BLaER1 treated with 17β-estradiol and CSF1 and Interleukin-3, amounts not matched to agents 10 nM and 100 nM (cell line): ENCODE results near the gene KIAA0319L.

Source experiments
- H3K27ac ChIP-seq, 11 experiments: shearing (Covaris generic); formaldehyde crosslinking; 2 replicates each; pipeline ENCODE4 v1.8.1; 2022
- H3K27me3 ChIP-seq, 11 experiments: shearing (Covaris generic); formaldehyde crosslinking; 2 replicates each; pipeline ENCODE4 v1.8.1; 2022
- H3K36me3 ChIP-seq, 11 experiments: shearing (Covaris generic); formaldehyde crosslinking; 2 replicates each; pipeline ENCODE4 v1.8.1; 2022
- H3K4me1 ChIP-seq, 10 experiments: shearing (Covaris generic); formaldehyde crosslinking; 2 replicates each; pipeline ENCODE4 v1.8.1; 2022
- H3K4me2 ChIP-seq, 11 experiments: shearing (Covaris generic); formaldehyde crosslinking; 2 replicates each; pipeline ENCODE4 v1.8.1; 2022
- H3K4me3 ChIP-seq, 10 experiments: shearing (Covaris generic); formaldehyde crosslinking; 2 replicates each; pipeline ENCODE4 v1.8.1; 2022
- H3K9ac ChIP-seq, 11 experiments: shearing (Covaris generic); formaldehyde crosslinking; 2 replicates each; pipeline ENCODE4 v1.8.1; 2022
- H3K9me3 ChIP-seq, 11 experiments: shearing (Covaris generic); formaldehyde crosslinking; replicated peaks in 1 of 11; 2 replicates each; pipeline ENCODE4 v1.8.1; 2022
- H4K20me1 ChIP-seq, 11 experiments: shearing (Covaris generic); formaldehyde crosslinking; 2 replicates each; pipeline ENCODE4 v1.8.1; 2022
- Cebpa-rat ChIP-seq, 11 experiments: shearing (Covaris generic); IDR thresholded peaks; 2 replicates each; pipeline ENCODE4 v1.8.1; 2022

KIAA0319L gene

GRCh38 chr1:35595684-35596083 lies 38.5 kb upstream of the KIAA0319L start:
- TF ChIP-seq Cebpa-rat (IDR thresholded peaks at IDR 0.05): no peak
- no peaks in the 10 kb centered on the region for H3K9me3 ChIP-seq
- H3K4me2 ChIP-seq: no peak overlapping the region
- H3K4me3 ChIP-seq: no peak overlapping the region
- no peaks in the 10 kb centered on the region for H3K27me3 ChIP-seq
- H3K9ac ChIP-seq: no peak overlapping the region
- peaks cover 11 to 18% (median 14%) of the 10 kb centered on the region in 10 experiments for H3K4me1 ChIP-seq
- H3K36me3 ChIP-seq: peaks cover 24 to 83% (median 54%) of the 10 kb centered on the region in 11 experiments
- no peak overlapping the region for H3K27ac ChIP-seq
- H4K20me1 ChIP-seq: peaks cover 0 to 20% (median 0%) of the 10 kb centered on the region in 11 experiments; a peak in 6 of 22 replicates

- H3K27ac ChIP-seq: no peak overlapping the region
- no peaks in the 10 kb centered on the region for H3K27me3 ChIP-seq
- H3K9ac ChIP-seq: no peak overlapping the region
- H4K20me1 ChIP-seq: peaks cover 0 to 22% (median 0%) of the 10 kb centered on the region in 11 experiments; a peak in 6 of 22 replicates
- H3K4me2 ChIP-seq: 0 out of 22 replicates have a peak overlapping the region, but pooled peaks of 1 of the 11 experiments have one; percentile 38
- peaks cover 9 to 83% (median 42%) of the 10 kb centered on the region in 11 experiments; a peak in 20 of 22 replicates for H3K36me3 ChIP-seq
- H3K4me3 ChIP-seq: no peak overlapping the region
- H3K9me3 ChIP-seq: no peaks in the 10 kb centered on the region
- H3K4me1 ChIP-seq: peaks cover 11 to 18% (median 14%) of the 10 kb centered on the region in 10 experiments
- no peak for TF ChIP-seq Cebpa-rat (IDR thresholded peaks at IDR 0.05)
Observed at GRCh38 chr1:35594005-35594760, 37.0 kb upstream of the KIAA0319L start.

GRCh38 chr1:35592991-35593769 lies 36.0 kb upstream of the KIAA0319L start:
- Histone ChIP-seq H3K4me2 (peak overlapping the region; percentile 17 to 53 (median 38); a peak in 21 of 22 replicates), H3K27me3 (no peaks in the 10 kb centered on the region), H3K4me3 (no peak overlapping the region), H4K20me1 (peaks cover 0 to 29% (median 0%) of the 10 kb centered on the region in 11 experiments; a peak in 7 of 22 replicates), H3K36me3 (peaks cover 5 to 84% (median 36%) of the 10 kb centered on the region in 11 experiments; a peak in 20 of 22 replicates), H3K9ac (peak overlapping the region in 2 of 11 experiments; percentile 8 to 11; a peak in 2 of 22 replicates), H3K9me3 (no peaks in the 10 kb centered on the region), H3K4me1 (peaks cover 11 to 18% (median 14%) of the 10 kb centered on the region in 10 experiments), H3K27ac (peak overlapping the region in 1 of 11 experiments; percentile 7; a peak in 1 of 22 replicates)
- TF ChIP-seq Cebpa-rat (IDR thresholded peaks at IDR 0.05): no peak

GRCh38 chr1:35591211-35591610 lies 34.0 kb upstream of the KIAA0319L start:
- H3K4me3 ChIP-seq: no peak overlapping the region
- peaks cover 0 to 31% (median 0%) of the 10 kb centered on the region in 11 experiments; a peak in 6 of 22 replicates for H4K20me1 ChIP-seq
- no peak overlapping the region for H3K9ac ChIP-seq
- no peak overlapping the region for H3K27ac ChIP-seq
- H3K9me3 ChIP-seq: no peaks in the 10 kb centered on the region
- no peaks in the 10 kb centered on the region for H3K27me3 ChIP-seq
- peaks cover 0 to 82% (median 26%) of the 10 kb centered on the region in 11 experiments; a peak in 19 of 22 replicates for H3K36me3 ChIP-seq
- peaks cover 11 to 18% (median 14%) of the 10 kb centered on the region in 10 experiments for H3K4me1 ChIP-seq
- H3K4me2 ChIP-seq: no peak overlapping the region
- TF ChIP-seq Cebpa-rat (IDR thresholded peaks at IDR 0.05): no peak

GRCh38 chr1:35590476-35591040 lies 33.4 kb upstream of the KIAA0319L start:
- Histone ChIP-seq H3K4me3 (no peak overlapping the region), H4K20me1 (peaks cover 0 to 35% (median 0%) of the 10 kb centered on the region in 11 experiments; a peak in 6 of 22 replicates), H3K27ac (no peak overlapping the region), H3K27me3 (no peaks in the 10 kb centered on the region), H3K4me2 (no peak overlapping the region), H3K36me3 (peaks cover 0 to 79% (median 22%) of the 10 kb centered on the region in 11 experiments; a peak in 19 of 22 replicates), H3K9me3 (no peaks in the 10 kb centered on the region), H3K4me1 (peaks cover 11 to 18% (median 14%) of the 10 kb centered on the region in 10 experiments), H3K9ac (no peak overlapping the region)
- TF ChIP-seq Cebpa-rat (IDR thresholded peaks at IDR 0.05): no peak

GRCh38 chr1:35589516-35590427 lies 32.6 kb upstream of the KIAA0319L start:
- H3K27ac ChIP-seq: no peak overlapping the region
- TF ChIP-seq Cebpa-rat (IDR thresholded peaks at IDR 0.05): no peak
- H3K36me3 ChIP-seq: peaks cover 0 to 74% (median 22%) of the 10 kb centered on the region in 11 experiments; a peak in 15 of 22 replicates
- H3K27me3 ChIP-seq: no peaks in the 10 kb centered on the region
- peaks cover 0 to 35% (median 0%) of the 10 kb centered on the region in 11 experiments; a peak in 6 of 22 replicates for H4K20me1 ChIP-seq
- H3K4me3 ChIP-seq: no peak overlapping the region
- no peaks in the 10 kb centered on the region for H3K9me3 ChIP-seq
- H3K4me2 ChIP-seq: no peak overlapping the region
- no peak overlapping the region for H3K9ac ChIP-seq
- peaks cover 11 to 18% (median 14%) of the 10 kb centered on the region in 10 experiments for H3K4me1 ChIP-seq

- H3K27ac ChIP-seq: no peak overlapping the region; a peak in 1 of 22 replicates
- H3K9ac ChIP-seq: no peak overlapping the region
- H4K20me1 ChIP-seq: peaks cover 0 to 37% (median 0%) of the 10 kb centered on the region in 11 experiments; a peak in 6 of 22 replicates
- H3K4me1 ChIP-seq: peaks cover 7 to 11% (median 9%) of the 10 kb centered on the region in 10 experiments
- no peaks in the 10 kb centered on the region for H3K27me3 ChIP-seq
- peaks cover 0 to 77% (median 15%) of the 10 kb centered on the region in 11 experiments; a peak in 14 of 22 replicates for H3K36me3 ChIP-seq
- no peaks in the 10 kb centered on the region for H3K9me3 ChIP-seq
- no peak overlapping the region for H3K4me3 ChIP-seq
- TF ChIP-seq Cebpa-rat (IDR thresholded peaks at IDR 0.05): no peak
- H3K4me2 ChIP-seq: no peak overlapping the region
Observed at GRCh38 chr1:35588197-35588910, 31.2 kb upstream of the KIAA0319L start.
